NT2/D1 (cell line): ENCODE measurements around the gene FAXC.

ENCODE experiments used
- SUZ12 ChIP-seq: IDR thresholded peaks from 2 replicates; pipeline ENCODE4 v1.6.1; 2011; ENCODE audit not compliant: insufficient read length, insufficient read depth; ENCODE audit errors: extremely low read depth
- YY1 ChIP-seq: IDR thresholded peaks from 2 replicates; pipeline ENCODE4 v1.6.1; 2011; ENCODE audit not compliant: insufficient read length, insufficient read depth
- ZNF274 ChIP-seq: IDR thresholded peaks from 2 replicates; pipeline ENCODE4 v1.6.1; 2011; ENCODE audit warnings: mild to moderate bottlenecking, low read depth, low read length

DNA sequence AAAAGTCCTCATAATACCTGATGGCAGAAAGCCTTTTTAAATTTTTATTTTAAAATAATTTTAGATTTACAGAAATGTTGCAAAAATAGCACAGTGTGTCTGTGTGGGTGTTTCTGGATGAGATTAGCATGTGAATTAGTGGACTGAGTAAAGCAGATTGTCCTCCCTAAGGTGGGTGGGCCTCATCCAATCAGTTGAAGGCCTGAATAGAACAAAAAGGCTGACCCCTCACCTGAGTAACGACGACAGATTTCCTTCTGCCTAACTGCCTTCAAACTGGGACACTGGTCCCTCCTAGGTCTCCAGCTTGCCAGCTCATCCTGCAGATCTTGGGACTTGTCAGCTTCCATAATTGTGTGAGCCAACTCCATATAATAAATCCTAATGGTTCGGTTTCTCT lies 54.2 kb downstream of the FAXC start:
- TF ChIP-seq ZNF274 (no peak), YY1 (no peak), SUZ12 (no peak)
